Cardiac muscle cell (in vitro differentiated cells and primary cell): ENCODE results near the gene MARCHF9. TPM values are rescaled to one million over a fixed set of nuclear protein-coding genes. Genes with fewer than 3 reads are reported as not detected.

Experiments used
- DNase-seq, 2 donors: peaks; one replicate each; pipeline versions ENCODE4 v3.0.0 to v3.0.0-alpha.2; 2010 to 2017; ENCODE audit warnings: low read depth in 1 of 2, low spot score in 1 of 2
- H3K27ac ChIP-seq: fragments of 200-600 bp; sonication (generic); 2 replicates; pipeline ENCODE4 v1.5.1; 2016
- H3K27me3 ChIP-seq: fragments of 200-600 bp; sonication (generic); 2 replicates; pipeline ENCODE4 v1.6.0; 2016; ENCODE audit warnings: control low read depth
- H3K36me3 ChIP-seq: fragments of 200-600 bp; sonication (generic); 2 replicates; pipeline ENCODE4 v1.5.1; 2016; ENCODE audit warnings: control low read depth
- H3K4me1 ChIP-seq: fragments of 200-600 bp; sonication (generic); 2 replicates; pipeline ENCODE4 v1.8.1; 2017; ENCODE audit warnings: low read depth, mild to moderate bottlenecking, mixed run types
- H3K4me3 ChIP-seq: fragments of 200-600 bp; sonication (generic); 2 replicates; pipeline ENCODE4 v1.5.1; 2016; ENCODE audit warnings: mild to moderate bottlenecking
- H3K9me3 ChIP-seq: fragments of 200-600 bp; sonication (generic); 2 replicates; pipeline ENCODE4 v1.5.1; 2017; ENCODE audit warnings: low read depth, mild to moderate bottlenecking, control low read depth
- polyA plus RNA-seq: library from polyadenylated mRNA; unstranded; fragments of >200 nt; fragmentation: Nextera tagmentation; extraction: Ambion mirVana; gene quantifications from 2 replicates; pipeline ENCODE4 v1.2.1, GENCODE V29; 2016
- total RNA-seq: library from RNA; depleted of rRNA; stranded (reverse); fragments of >200 nt; gene quantifications from 2 replicates; pipeline ENCODE4 v1.2.3, GENCODE V29; 2016
- TF ChIP-seq, protein P1 (sequence below): IDR thresholded peaks from 2 replicates; pipeline ENCODE4 v1.5.1; 2012; ENCODE audit warnings: low read depth, mild to moderate bottlenecking, low read length

The MARCHF9 gene
- total and polyA plus RNA-seq, 2 experiments from 2014 or later: 9.0 to 21.9 TPM

DNA sequence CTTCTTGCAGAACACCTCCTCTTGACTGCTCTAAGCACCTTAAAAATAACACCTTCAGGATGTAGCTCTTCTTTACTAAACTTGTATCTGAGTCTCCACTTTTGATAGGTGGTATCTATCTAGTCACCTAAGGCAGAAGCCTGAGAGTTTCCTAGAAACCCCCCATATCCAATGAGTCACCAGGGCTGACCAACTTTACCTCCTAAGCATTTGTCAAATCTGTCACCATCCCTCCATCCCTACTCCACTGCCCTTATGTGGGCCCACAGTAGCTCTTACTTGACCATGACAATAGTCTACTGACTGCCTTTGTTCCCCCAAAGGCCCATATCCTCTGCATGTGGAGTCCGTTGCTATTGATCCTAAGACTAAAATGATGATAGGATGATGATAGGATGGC, 47.7 kb downstream of the MARCHF9 start:
- TF ChIP-seq, protein P1, sequence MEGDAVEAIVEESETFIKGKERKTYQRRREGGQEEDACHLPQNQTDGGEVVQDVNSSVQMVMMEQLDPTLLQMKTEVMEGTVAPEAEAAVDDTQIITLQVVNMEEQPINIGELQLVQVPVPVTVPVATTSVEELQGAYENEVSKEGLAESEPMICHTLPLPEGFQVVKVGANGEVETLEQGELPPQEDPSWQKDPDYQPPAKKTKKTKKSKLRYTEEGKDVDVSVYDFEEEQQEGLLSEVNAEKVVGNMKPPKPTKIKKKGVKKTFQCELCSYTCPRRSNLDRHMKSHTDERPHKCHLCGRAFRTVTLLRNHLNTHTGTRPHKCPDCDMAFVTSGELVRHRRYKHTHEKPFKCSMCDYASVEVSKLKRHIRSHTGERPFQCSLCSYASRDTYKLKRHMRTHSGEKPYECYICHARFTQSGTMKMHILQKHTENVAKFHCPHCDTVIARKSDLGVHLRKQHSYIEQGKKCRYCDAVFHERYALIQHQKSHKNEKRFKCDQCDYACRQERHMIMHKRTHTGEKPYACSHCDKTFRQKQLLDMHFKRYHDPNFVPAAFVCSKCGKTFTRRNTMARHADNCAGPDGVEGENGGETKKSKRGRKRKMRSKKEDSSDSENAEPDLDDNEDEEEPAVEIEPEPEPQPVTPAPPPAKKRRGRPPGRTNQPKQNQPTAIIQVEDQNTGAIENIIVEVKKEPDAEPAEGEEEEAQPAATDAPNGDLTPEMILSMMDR: no peak
- no peak overlapping the region for H3K4me3 ChIP-seq
- no peaks in the 10 kb centered on the region for H3K9me3 ChIP-seq
- H3K27me3 ChIP-seq: no peaks in the 10 kb centered on the region
- DNase-seq: no peak
- peaks cover 36% of the 10 kb centered on the region for H3K36me3 ChIP-seq
- no peak overlapping the region for H3K27ac ChIP-seq
- no peaks in the 10 kb centered on the region for H3K4me1 ChIP-seq

DNA sequence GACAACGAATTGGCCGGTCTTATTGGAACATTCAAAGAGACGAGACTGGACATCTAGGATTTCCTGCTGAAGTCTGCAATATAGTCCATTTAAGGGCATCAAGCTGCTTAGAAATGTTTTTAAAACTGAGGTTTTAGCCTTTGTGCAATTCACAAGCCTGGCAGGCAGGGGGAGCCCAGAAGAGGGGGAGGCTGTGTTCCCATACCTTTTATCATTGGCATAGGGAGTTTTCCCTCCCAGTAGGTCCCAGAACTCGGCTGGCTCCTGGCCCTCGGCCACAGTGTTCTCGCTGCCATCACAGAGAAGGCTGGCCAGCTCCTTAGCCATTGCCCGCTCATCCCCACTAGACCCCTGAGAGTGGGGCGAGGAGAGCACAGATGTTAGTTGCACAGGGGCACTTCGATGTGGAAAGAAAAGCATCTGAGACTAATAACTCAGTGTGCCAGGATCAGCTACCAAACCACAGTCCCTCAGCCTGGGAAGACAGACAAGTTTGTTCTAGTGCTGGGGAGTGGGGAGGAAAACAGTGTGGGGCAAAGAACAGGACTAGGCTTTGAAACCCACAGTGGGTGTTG, 48.5 kb downstream of the MARCHF9 start:
- H3K4me3 ChIP-seq: no peak overlapping the region
- DNase-seq: peak; percentile 50 to 65
- no peaks in the 10 kb centered on the region for H3K27me3 ChIP-seq
- H3K36me3 ChIP-seq: peaks cover 34% of the 10 kb centered on the region
- no peaks in the 10 kb centered on the region for H3K4me1 ChIP-seq
- H3K9me3 ChIP-seq: no peaks in the 10 kb centered on the region
- TF ChIP-seq, protein P1: peak; percentile 83
- H3K27ac ChIP-seq: no peak overlapping the region

DNA sequence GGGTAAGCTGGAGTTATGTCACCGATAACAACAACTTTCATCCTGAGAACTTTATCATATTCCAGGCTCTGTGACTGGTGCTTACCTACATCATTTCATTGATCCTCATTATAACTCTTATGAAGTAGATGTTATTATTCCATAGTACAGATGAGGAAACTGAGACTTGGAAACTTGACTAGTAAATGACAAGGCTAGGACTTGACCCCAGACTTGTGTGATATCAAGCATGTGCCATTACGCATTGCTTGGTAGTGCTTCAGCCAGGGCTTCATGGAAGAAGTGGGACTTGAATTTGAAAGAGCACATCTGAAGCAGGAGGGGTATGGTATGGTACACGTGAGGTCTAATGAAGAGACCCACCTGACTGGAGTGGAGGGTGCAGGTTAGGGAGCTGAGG, 51.8 kb downstream of the MARCHF9 start:
- Histone ChIP-seq H3K9me3 (no peaks in the 10 kb centered on the region), H3K4me3 (no peak overlapping the region), H3K4me1 (no peaks in the 10 kb centered on the region), H3K27me3 (no peaks in the 10 kb centered on the region), H3K27ac (no peak overlapping the region), H3K36me3 (peaks cover 31% of the 10 kb centered on the region)
- DNase-seq: no peak
- TF ChIP-seq, protein P1: no peak

DNA sequence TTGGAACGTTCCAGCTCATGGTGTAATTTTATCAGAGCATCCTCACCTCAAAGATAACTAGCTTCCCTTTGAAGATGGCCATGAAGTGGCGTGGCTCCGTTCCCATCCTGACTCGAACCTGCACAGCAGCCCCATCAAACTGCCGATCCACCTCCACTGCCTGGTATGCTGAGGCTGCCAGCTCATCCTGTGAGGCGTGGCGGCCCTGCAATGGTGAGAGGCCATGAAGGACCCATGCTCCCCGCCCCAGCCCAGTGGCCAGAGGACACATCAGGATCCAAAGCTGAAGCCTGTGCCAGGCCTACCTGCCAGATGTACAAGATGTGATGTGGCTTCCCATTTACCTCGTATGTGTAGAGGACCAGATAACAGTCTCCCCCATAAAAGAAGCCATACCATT, 52.4 kb downstream of the MARCHF9 start:
- H3K4me3 ChIP-seq: no peak overlapping the region
- peaks cover 26% of the 10 kb centered on the region for H3K36me3 ChIP-seq
- TF ChIP-seq, protein P1: no peak

DNA sequence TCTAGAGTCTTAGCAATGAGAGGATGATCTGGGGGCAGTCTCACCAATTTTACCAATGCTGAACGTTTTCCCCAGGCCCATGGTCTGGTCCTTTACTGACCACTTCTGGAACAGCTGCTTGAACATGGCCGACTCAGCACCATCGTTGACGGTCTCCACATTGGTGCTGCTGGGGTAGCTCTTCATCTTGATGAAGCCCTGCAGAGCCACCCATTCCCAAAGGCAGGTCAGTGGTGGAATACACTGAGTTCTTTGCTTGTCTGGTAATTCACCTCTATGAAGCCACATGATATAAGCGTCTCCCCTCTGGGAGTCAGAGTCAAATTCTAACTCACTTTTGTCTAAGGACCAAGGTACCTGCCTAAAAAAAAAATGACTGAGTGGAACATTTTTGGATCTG, 53.4 kb downstream of the MARCHF9 start:
- no peaks in the 10 kb centered on the region for H3K4me1 ChIP-seq
- TF ChIP-seq, protein P1: no peak
- H3K4me3 ChIP-seq: no peak overlapping the region
- H3K27me3 ChIP-seq: no peaks in the 10 kb centered on the region
- DNase-seq: no peak
- no peak overlapping the region for H3K27ac ChIP-seq
- peaks cover 16% of the 10 kb centered on the region for H3K36me3 ChIP-seq
- no peaks in the 10 kb centered on the region for H3K9me3 ChIP-seq

More for the DNA sequence above, 52.4 kb downstream of the MARCHF9 start:
- Histone ChIP-seq H3K9me3 (no peaks in the 10 kb centered on the region), H3K27ac (no peak overlapping the region), H3K4me1 (no peaks in the 10 kb centered on the region), H3K27me3 (no peaks in the 10 kb centered on the region)
- no peak for DNase-seq
